Stimulated activated CD8-positive, alpha-beta memory T cell treated with anti-CD3 and anti-CD28 coated beads, Interleukin-2, amount 100 ng/mL, for 1 hour (primary cell): Measurements from ENCODE around the gene CLCN1.
A peak's percentile ranks its signal among the peaks of the same experiment; 100 is the strongest.

ENCODE experiments used
- DNase-seq, 2 donors: peaks; one replicate each; pipeline ENCODE4 v3.0.0-alpha.2; 2020; ENCODE audit warnings: low read depth in 2 of 2

Gene CLCN1

DNA sequence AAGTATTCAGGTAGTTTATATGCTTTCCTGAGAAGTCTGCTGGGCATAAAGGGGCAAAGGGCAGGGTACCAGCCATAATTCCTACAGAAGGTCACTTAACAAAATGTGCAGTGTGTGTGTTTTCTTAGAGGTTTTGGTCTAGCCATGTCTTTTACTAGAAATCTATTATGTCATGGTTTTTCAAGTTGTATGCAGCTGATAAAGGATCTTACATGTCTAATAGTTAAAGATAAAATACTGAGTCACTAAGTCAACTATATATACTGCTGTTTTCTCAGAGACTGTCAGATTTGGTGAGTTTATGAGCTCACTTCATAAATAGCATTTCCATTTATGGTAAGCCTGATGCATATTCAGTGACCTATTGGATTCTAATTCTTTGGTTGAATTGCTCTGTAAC is 20.0 kb upstream of the CLCN1 start:
- DNase-seq = no peak

DNA sequence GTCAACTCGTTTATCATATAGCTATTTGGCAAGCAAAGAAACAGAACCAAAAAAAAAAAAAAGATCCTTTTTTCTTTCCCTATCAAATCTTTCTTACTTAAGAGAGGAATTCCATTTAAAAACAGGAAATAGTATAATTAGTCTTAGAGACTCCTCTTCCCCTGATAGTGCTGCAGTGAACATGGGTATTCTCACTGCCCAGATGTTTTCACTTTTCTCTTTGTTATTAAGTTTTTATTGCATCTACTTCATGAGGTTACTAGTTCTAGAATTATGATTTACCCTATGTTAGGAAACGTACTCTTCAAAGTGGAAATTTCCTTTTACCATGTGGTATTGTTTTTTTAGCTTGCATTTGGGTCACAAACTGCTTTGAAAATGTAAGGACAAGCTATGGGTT is 19.2 kb upstream of the CLCN1 start:
- no peak for DNase-seq

DNA sequence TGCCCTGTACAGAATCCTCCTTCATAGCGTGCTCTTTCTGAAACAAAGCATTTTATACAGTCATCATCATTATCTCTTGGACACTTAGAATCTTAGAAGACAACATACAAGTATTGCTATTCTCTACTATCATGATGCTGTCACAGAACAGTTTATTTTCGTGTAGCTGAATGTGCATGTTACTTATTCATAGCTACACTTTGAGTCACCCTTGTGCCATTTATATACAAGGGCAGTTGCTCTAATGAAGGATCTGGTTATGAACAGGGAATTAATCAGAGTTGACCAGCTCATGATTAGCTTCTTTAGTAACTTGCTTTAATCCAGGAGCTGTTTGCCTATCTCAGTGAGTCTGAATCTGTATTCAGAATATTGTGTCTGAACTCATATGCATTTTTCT is 16.6 kb upstream of the CLCN1 start:
- no peak for DNase-seq

DNA sequence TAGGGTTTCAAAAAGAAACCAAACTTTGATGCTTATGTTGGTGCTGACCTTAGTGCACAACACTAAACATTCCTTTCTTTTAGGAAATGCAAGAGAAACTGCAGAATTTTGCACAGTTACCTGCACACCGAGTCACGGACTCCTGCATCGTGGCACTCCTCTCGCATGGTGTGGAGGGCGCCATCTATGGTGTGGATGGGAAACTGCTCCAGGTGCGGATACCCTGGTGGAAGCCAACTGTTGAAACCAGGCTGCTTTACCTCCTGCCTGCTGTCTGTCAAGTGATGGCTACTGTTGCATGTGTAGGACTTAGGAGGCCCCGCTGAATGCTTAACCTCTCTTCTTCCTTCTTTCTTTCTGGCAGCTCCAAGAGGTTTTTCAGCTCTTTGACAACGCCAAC is 16.1 kb upstream of the CLCN1 start:
- DNase-seq = peak; percentile 9 to 32

DNA sequence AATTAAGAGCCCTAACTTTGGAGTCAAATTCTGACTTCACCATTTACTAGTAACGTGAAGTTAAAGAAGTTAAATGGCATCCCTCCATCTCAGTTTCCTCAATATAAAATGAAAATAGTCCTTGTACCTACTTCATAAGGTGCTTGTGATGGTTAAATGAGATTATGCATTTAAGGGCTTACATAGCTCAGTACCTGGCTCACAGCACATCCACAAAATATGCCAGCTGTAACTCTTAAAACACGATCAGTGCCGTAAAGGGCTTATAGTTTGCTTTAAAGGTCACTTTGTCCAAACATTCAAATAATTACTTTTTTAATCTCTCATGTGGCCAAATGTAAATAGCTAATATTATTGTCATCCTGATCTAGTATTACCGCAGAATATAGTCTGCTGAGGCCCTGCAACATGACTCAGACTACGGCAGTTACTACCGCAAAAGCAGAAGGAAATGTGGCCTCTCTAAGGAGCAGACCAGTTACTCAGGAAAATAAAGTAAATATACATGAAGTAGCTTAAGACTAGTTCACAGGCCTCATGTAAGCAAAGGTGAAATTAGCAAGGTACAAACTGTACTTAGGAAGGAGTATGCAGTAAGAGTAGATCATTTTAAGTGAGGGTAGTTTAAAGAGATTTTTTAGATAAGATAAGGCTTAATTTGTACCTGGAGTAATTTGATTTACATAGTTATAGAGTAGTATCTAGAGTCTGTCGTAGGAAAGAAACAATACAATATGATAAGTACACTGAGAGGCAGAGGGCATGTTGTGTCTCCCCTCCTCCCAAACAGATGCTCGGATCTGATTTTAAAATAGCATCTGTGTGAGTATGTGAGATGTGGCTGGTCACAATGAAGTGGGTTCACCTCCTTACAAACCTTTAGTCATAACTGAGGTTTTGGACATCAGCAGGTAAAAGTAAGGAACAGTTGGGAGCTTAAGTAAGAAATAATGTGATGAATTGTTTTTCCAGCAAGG is 14.7 kb upstream of the CLCN1 start:
- no peak for DNase-seq

DNA sequence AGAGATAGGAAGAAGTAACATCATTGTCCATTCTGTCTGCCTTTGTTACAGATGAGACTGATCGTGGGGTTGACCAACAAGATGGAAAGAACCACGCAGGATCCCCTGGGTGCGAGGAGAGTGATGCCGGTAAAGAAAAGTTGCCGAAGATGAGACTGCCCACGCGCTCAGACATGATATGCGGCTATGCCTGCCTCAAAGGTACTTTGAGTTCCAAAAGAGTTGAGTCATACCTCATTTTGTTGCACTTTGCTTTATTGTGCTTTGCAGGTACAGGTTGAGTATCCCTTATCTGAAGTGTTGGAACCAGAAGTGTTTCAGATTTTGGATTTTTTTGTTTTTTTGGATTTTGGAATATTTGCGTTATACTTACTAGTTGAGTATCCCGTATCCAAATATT is 12.2 kb upstream of the CLCN1 start:
- no peak for DNase-seq

DNA sequence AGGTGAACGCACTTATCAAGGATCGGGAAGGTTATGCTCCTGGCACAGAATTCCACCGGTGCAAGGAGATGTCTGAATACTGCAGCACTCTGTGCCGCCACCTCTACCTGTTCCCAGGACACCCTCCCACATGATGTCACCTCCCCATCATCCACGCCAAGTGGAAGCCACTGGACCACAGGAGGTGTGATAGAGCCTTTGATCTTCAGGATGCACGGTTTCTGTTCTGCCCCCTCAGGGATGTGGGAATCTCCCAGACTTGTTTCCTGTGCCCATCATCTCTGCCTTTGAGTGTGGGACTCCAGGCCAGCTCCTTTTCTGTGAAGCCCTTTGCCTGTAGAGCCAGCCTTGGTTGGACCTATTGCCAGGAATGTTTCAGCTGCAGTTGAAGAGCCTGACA is 11.0 kb upstream of the CLCN1 start:
- DNase-seq = no peak

DNA sequence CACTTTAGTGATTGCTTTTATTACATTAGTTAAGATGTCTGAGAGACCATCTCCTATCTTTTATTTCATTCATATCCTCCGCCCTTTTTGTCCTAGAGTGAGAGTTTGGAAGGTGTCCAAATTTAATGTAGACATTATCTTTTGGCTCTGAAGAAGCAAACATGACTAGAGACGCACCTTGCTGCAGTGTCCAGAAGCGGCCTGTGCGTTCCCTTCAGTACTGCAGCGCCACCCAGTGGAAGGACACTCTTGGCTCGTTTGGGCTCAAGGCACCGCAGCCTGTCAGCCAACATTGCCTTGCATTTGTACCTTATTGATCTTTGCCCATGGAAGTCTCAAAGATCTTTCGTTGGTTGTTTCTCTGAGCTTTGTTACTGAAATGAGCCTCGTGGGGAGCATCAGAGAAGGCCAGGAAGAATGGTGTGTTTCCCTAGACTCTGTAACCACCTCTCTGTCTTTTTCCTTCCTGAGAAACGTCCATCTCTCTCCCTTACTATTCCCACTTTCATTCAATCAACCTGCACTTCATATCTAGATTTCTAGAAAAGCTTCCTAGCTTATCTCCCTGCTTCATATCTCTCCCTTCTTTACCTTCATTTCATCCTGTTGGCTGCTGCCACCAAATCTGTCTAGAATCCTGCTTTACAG is 10.4 kb upstream of the CLCN1 start:
- DNase-seq = peak; percentile 43 to 52

DNA sequence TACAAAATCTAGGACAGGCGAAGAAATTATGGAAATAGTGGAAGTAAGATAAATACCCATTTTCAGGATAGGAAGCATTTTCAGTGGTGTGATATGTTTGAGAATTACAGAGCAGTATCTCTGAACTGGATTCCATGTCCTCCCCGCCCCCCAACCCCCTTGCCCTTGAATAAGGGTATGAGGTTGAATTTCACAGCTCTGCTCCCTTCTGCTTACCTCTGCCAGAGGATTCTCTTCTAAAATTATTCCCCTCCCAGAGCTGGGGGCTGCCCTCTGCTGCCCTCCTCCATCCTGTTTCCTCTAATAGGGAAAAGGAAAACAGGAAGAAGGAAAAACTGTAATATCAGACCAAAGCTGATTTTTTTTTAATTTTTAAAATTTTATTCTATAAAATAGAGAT is 7.3 kb upstream of the CLCN1 start:
- DNase-seq = no peak

DNA sequence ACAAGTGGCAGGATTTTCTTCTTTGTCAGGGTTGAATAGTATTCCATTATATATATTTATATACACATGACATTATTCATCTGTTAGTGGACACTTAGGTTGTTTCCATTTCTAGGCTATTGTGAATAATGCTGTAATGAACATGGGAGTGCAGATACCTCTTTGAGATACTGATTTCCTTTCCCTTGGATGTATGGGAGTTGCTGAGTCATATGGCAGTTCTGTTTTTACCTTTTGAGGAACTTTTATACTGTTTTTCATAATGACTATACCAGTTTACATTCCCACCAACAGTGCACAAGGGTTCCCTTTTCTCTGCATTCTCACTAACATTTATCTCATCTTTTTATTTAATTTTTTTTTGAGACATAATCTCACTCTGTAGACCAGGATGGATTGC is 1.8 kb upstream of the CLCN1 start:
- no peak for DNase-seq

DNA sequence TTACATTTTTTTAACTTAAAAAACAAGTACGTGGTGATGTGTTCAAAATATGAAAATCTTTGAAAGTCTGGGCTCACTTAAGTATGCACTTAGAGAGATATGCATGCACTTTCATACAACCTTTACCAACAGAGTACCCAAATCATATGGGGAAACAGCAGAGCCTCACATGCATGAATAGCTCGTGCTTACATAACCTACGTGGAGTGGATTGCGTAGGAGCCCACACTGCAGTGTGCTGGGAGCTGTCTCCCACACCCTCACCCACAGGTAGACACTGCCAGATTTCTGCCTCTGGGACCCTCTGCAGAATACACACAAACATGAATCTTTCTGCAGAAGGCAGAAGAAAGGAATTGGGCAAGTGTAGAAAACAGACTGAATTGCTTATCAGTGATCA is 581 bp downstream of the CLCN1 start:
- no peak for DNase-seq

DNA sequence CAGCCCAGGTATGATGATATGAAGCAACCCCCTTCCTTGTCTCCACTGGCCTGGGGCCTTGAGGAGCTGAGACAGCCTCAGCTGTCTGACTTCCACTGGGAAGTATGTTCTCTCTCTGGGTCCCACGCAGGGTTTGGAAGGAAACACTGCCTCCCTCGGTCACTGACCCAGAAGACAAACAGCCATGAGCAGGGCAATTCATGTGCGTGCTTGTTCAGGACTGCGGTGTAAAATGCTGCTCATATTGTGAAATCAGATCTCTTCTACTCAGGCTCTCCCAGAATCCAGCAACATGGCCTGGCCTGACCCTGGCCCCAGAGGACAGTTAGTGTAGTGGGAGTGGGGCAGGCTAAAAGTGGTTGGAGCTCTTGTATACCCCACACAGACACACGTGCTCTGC is 2.8 kb downstream of the CLCN1 start:
- no peak for DNase-seq

DNA sequence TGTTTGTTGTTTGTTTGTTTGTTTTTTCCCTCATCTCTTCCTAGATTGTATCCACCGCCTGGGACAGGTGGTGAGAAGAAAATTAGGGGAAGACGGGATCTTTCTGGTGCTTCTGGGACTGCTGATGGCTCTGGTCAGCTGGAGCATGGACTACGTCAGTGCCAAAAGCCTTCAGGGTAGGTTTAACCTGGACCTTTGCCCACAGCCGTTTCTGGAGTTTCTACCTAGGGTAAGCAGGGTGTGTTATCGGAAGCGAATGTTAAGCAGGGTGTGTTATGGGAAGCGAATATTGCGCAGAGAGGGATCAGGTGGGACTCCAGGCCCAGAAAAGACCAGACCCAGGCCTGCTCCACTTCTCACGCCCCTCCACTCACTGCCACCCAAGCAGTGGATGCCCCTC is 4.7 kb downstream of the CLCN1 start:
- DNase-seq = no peak

DNA sequence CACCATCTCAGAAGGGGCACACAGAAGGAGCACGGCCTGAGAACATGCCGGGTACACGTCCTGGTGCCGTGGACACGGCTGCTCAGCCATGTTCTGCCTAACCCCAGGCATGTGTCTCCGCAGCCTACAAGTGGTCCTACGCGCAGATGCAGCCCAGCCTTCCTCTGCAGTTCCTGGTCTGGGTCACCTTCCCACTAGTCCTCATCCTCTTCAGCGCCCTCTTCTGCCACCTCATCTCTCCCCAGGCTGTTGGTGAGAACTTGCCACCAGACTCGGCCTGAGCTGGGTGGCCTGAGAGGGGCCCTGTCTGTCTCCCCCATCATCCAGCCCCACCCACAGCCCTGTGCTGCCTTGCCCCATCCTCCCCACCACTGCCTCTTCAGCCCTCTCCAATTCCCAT is 5.3 kb downstream of the CLCN1 start:
- no peak for DNase-seq

DNA sequence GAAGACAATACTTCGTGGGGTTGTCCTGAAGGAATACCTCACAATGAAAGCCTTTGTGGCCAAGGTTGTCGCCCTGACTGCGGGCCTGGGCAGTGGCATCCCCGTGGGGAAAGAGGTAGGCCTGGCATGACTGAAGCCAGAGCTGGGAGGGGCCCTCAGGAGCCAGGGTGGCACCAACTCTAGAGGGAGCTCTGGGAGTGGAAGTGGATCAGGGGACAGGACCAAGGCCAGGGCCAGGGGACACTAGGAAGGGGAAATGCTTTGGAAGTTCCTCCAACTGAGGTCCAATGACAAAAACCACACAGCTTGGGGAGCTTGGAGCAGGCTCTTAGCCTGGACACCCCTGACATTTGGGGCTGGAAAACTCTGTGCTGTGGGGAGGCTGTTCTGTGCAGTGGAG is 5.8 kb downstream of the CLCN1 start:
- DNase-seq = no peak

DNA sequence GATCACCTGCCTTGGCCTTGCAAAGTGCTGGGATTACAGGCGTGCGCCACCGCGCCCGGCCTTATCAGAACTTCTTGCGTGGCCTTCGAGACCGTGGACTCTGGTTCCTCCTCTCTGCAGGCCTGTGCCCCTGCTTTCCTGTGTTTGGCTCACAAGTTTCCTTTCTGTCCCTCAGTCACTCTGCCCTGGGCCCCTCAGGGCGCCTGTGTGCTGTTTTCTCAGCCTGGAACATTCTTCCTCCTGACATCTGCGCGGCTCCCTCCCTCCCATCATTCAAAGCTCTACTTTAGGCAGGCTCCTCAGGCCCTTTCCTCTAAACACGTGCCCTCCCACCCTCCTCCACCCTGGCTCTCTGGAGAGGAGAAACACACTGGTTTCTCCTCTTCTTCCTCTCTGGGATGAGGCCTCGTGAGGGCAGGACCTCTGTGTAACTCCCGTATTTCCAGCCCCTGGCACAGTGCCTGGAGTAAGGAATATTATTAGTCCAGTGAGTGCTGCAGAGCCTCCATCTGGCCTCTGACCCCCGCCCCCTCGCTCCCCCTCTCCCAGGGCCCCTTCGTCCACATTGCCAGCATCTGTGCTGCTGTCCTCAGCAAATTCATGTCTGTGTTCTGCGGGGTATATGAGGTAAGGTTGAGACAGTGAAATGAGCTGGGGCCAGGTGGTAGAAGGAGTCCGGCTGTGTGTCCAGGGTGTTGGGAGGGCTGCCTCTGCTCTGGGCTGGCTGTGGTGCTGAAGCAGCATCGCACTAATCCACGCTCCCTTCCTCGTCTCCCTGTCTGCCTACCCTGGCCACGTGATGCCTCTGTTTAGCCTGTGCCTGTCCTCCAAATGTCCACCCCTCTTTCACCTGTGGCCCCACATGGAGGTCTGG is 7.1 kb downstream of the CLCN1 start:
- DNase-seq = no peak

DNA sequence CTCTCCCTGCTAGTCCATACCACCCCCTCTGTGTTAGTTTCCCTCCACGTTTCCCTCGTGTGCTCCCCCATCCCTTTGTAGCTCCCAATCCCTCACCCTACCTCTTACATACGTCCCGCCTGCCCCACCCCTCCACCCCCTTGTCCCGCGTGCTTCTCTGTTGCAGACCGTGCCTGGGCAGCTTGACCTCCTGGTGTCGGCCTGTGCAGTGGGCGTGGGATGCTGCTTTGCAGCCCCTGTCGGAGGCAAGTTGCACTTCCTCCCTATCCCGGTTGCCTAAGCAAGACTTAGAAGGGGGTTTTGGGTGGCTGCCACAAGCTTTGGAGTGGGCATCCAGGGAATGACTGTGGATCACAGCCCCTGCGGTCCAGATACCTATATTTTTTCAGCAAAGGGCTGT is 7.7 kb downstream of the CLCN1 start:
- DNase-seq = no peak

DNA sequence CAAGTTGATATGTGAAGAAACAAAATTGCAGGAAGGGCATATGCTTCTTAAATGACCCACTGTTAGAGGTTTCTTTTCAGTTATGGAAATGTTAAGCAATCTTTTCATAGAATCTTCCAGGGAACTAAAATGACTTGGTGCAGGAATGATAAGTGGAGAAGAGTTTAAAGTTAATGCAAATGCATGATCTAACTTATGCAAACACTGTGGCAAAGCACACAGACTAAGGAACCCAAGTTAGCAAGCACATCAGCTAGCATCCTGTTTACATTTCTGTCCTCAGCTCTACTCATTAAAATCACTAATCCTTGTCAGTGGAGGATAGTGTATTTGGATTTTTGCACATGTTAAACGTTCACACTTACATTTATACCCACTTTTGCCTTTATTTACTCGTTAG is 9.3 kb downstream of the CLCN1 start:
- DNase-seq = no peak

DNA sequence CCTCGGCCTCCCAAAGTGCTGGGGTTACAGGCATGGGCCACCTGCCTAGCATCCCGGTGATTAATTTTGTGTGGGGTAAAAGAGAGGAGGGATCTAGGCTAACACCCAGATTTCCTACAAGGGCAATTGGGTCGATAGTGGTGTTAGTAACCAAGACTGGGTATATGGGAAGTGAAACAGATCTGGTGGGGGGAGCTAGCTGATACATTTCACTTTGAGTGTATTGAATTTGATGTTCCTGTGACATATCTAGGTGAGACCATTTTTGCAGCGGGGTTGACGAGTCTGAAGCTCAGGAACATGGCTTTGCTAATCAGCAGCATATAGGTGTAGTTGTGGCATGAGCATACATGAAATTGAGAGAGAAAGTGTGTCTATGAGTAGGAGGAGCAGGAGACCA is 12.0 kb downstream of the CLCN1 start:
- no peak for DNase-seq

DNA sequence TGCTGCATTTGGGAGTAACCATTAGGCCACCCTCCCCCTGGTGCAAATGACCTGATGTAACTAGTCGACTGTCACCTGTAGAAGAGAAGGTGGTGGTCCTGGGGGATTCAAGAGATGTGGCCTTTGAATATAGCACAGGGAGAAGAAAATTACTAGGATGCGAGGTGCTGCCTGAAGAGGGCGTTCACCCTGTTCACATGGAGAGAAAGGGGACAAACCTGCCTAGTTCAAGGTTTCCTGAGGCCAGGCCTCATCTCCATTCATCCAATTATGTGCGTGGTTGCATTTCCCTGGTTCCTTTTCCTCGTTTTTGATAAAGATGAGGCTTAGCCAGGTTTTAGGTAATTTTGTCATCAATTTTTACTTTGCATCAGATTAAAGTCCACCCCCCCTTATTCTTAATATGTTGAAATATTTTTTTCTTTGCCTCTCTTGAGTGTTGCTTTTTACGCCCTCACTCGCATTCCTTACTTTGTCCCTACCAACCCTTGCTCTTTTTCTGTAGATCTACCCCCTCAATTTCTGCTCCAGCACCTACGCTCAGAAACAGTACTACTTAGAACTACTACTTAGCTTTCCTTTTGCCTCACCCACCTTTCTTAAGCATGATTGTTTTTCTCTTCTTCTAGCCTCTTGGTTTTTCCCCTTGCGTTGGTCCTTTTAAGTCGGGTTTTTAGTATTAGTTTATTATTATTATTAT is 13.7 kb downstream of the CLCN1 start:
- no peak for DNase-seq

DNA sequence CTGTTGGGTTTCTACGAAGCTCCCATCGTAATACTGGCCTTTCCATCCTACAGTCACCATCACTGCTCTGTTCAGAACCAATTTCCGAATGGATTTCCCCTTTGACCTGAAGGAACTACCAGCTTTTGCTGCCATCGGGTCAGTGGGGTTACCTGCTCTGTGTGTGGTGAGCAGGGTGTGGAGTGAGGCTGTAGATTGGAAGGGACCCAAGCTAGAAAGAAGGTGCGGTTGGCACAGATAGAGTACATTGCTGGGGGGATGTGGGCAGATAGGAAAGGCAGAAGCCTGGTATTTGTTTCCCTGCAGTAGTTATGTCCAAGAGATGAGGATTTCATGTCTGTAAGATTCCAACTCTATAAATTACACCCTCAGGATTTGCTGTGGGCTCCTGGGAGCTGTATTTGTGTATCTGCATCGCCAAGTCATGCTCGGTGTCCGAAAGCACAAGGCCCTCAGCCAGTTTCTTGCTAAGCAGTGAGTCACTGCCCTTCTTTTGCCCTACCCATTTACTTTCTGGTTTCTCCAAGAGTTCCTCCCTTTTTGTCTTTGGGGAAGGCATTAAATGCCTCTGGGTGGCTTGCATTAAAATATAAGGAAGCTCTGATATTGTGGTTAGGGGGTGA is 15.4 kb downstream of the CLCN1 start:
- DNase-seq = no peak
